Right atrium auricular region (tissue), 2 donors: ENCODE results near the gene SERPINE2. TPM values are rescaled to one million over a fixed set of nuclear protein-coding genes. Genes with fewer than 3 reads are reported as not detected.

ENCODE experiments used
- DNase-seq: peaks from one replicate; pipeline ENCODE4 v3.0.0-alpha.2; 2019; ENCODE audit warnings: low spot score
- H3K27ac ChIP-seq, 2 donors: fragments of 200-600 bp; sonication (generic); 1 replicate in 1 of 2; 2 replicates in 1 of 2; pipeline ENCODE4 v1.5.1; 2016 to 2019
- H3K27me3 ChIP-seq, 2 donors: fragments of 200-600 bp; sonication (generic); one replicate each; pipeline versions ENCODE4 v1.5.1 to v1.6.0; 2017 to 2019
- H3K36me3 ChIP-seq: fragments of 200-600 bp; sonication (generic); one replicate; pipeline ENCODE4 v1.5.1; 2016
- H3K4me1 ChIP-seq, 2 donors: fragments of 200-600 bp; sonication (generic); one replicate each; pipeline versions ENCODE4 v1.5.1 to v1.6.0; 2017 to 2019
- H3K4me3 ChIP-seq, 2 donors: fragments of 200-600 bp; sonication (generic); 1 replicate in 1 of 2; 2 replicates in 1 of 2; pipeline ENCODE4 v1.5.1; 2017 to 2019; ENCODE audit warnings: mild to moderate bottlenecking in 1 of 2, moderate library complexity in 1 of 2
- H3K9me3 ChIP-seq, 2 donors: fragments of 200-600 bp; sonication (generic); one replicate each; pipeline ENCODE4 v1.5.1; 2019
- CTCF ChIP-seq, 2 donors: fragments of 200-600 bp; sonication (generic); IDR thresholded peaks; one replicate each; pipeline ENCODE4 v1.5.1; 2019; ENCODE audit warnings: antibody characterized with exemption in 2 of 2
- total RNA-seq, 2 donors: library from RNA; depleted of rRNA; stranded (reverse); fragments of >200 nt; gene quantifications; one replicate each; pipeline ENCODE4 v1.1.0, GENCODE V29; 2016

SERPINE2 gene
- total RNA-seq, 2 donors from 2014 or later = 20.2 to 54.3 TPM

DNA sequence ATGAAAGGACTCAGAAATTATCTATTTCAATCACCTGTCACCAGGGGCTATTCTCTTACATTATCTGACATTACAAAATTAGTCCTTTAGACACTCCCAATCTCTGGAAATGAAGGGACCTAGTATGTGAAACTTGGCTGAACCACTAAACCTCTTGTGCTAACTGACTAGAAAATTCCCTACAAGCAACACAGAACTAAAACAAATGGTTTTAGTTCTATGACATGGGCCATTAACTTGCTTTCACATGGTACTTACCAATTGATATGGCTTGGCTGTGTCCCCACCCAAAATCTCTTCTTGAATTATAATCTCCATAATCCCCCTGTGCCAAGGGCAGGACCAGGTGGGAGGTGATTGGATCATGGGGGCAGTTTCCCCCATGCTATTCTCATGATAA is 16.6 kb downstream of the SERPINE2 start:
- DNase-seq = no peak
- Histone ChIP-seq H3K9me3 (no peaks in the 10 kb centered on the region), H3K27me3 (no peaks in the 10 kb centered on the region), H3K27ac (no peak overlapping the region), H3K4me1 (no peaks in the 10 kb centered on the region), H3K36me3 (no peaks in the 10 kb centered on the region), H3K4me3 (no peak overlapping the region)
- TF ChIP-seq CTCF (IDR thresholded peaks at IDR 0.05) = no peak

GRCh38 chr2:224020523-224020922 is 18.6 kb downstream of the SERPINE2 start:
- no peak for TF ChIP-seq CTCF (IDR thresholded peaks at IDR 0.05)
- no peaks in the 10 kb centered on the region for H3K4me1 ChIP-seq
- no peak for DNase-seq
- no peaks in the 10 kb centered on the region for H3K9me3 ChIP-seq
- H3K36me3 ChIP-seq = no peaks in the 10 kb centered on the region
- no peaks in the 10 kb centered on the region for H3K27me3 ChIP-seq
- H3K4me3 ChIP-seq = no peak overlapping the region
- no peak overlapping the region for H3K27ac ChIP-seq

DNA sequence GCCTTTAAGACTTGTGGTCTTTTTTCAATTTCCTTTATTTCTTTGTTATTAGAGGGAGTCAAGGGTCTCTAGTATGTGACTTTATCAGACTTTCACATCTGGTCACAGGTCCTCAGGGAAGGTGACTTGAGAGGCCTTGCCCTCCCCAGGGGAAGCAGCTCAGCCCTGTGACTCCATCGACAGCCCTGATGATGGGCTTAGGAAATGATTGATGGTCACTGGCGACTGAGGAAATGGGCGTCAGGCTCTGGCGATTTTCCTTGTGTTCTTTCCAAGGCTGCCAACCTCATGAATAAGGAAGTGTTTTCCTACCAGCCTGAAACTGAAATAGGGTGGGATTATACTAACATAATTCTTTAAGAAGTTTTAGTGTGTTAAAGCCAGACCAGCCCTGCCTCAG is 21.1 kb downstream of the SERPINE2 start:
- no peak overlapping the region for H3K27ac ChIP-seq
- H3K4me3 ChIP-seq = no peak overlapping the region
- TF ChIP-seq CTCF (IDR thresholded peaks at IDR 0.05) = no peak
- H3K9me3 ChIP-seq = no peaks in the 10 kb centered on the region
- H3K27me3 ChIP-seq = no peaks in the 10 kb centered on the region
- no peak for DNase-seq
- no peaks in the 10 kb centered on the region for H3K36me3 ChIP-seq
- H3K4me1 ChIP-seq = no peaks in the 10 kb centered on the region

DNA sequence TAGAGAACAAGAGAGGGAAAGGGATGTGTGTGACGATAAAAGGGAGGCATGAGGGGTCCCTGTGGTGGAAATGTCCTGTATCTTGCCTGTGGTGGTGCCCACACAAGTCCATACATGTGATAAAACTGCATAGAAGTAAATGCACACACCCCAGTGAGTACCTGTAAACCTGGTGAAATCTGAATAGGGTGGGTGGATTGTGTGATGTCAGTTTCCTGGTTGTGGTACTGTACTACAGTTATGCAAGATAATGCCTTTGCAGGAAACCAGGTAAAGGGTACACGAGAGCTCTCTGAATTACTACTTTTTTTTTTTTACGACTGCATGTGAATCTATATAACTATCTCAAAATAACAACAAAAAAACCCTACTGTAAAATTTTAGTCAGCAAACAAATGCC is 22.1 kb downstream of the SERPINE2 start:
- Histone ChIP-seq H3K27me3 (no peaks in the 10 kb centered on the region), H3K36me3 (no peaks in the 10 kb centered on the region), H3K27ac (no peak overlapping the region), H3K4me3 (no peak overlapping the region), H3K4me1 (no peaks in the 10 kb centered on the region), H3K9me3 (no peaks in the 10 kb centered on the region)
- DNase-seq = no peak
- TF ChIP-seq CTCF (IDR thresholded peaks at IDR 0.05) = no peak

- no peak for TF ChIP-seq CTCF (IDR thresholded peaks at IDR 0.05)
- Histone ChIP-seq H3K36me3 (no peaks in the 10 kb centered on the region), H3K27ac (no peak overlapping the region), H3K4me1 (no peaks in the 10 kb centered on the region), H3K4me3 (no peak overlapping the region), H3K9me3 (no peaks in the 10 kb centered on the region), H3K27me3 (no peaks in the 10 kb centered on the region)
- DNase-seq = no peak
Observed at GRCh38 chr2:224014336-224014735, 24.8 kb downstream of the SERPINE2 start.

DNA sequence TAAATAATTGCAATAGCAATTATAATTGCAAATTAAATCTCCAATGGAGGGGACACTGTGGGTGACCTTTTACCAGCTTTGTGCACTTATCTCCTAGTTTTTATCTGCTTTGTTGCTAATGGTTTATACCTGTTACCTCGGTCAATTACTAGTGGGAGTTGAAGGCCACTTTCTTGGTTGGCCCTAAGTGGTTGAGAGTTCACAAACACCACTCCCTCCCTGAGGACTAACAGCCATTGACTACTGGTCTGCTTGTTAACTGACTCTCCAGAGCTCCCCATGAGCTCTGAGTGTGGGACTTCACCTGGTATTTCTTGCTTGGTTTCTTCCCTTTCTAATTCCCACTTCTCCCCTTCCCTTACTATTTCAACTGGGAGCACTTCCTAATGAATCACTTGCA is 27.2 kb downstream of the SERPINE2 start:
- H3K36me3 ChIP-seq = no peaks in the 10 kb centered on the region
- no peak for DNase-seq
- H3K9me3 ChIP-seq = no peaks in the 10 kb centered on the region
- H3K4me3 ChIP-seq = no peak overlapping the region
- no peak for TF ChIP-seq CTCF (IDR thresholded peaks at IDR 0.05)
- H3K27ac ChIP-seq = no peak overlapping the region
- H3K27me3 ChIP-seq = no peaks in the 10 kb centered on the region
- peaks cover 0 to 4% of the 10 kb centered on the region in 2 donors for H3K4me1 ChIP-seq
